ENCODE results near the gene CACNA1E. TPM values are rescaled to one million over a fixed set of nuclear protein-coding genes. Genes with fewer than 3 reads are reported as not detected.

Gene CACNA1E
- total RNA-seq, 1 experiment from 2014 or later = 0.18 TPM

- in situ Hi-C loops (cut with HindIII; ENCODE audit: low pct_unique_long_range_greater_than_20kb, low sequenced_read_pairs) = no loop called here
These were observed 197.0 kb downstream of the CACNA1E start for GRCh38 chr1:181680332-181680731.

GRCh38 chr1:181680871-181681270, 197.6 kb downstream of the CACNA1E start:
- DNase-seq (ENCODE audit: low read depth, low spot score) = no peak
- in situ Hi-C loops (cut with HindIII; ENCODE audit: low pct_unique_long_range_greater_than_20kb, low sequenced_read_pairs) = no loop called here

More at GRCh38 chr1:181680332-181680731, 197.0 kb downstream of the CACNA1E start:
- DNase-seq (ENCODE audit: low read depth, low spot score) = no peak

GRCh38 chr1:181685211-181685610, 201.9 kb downstream of the CACNA1E start:
- in situ Hi-C loops (cut with HindIII; ENCODE audit: low pct_unique_long_range_greater_than_20kb, low sequenced_read_pairs) = no loop called here
- DNase-seq (ENCODE audit: low read depth, low spot score) = no peak

- in situ Hi-C loops (cut with HindIII; ENCODE audit: low pct_unique_long_range_greater_than_20kb, low sequenced_read_pairs) = no loop called here
- DNase-seq (ENCODE audit: low read depth, low spot score) = no peak
These were observed 218.6 kb downstream of the CACNA1E start for GRCh38 chr1:181701891-181702290.

- DNase-seq (ENCODE audit: low read depth, low spot score) = no peak
- in situ Hi-C loops (cut with HindIII; ENCODE audit: low pct_unique_long_range_greater_than_20kb, low sequenced_read_pairs) = no loop called here
These were observed 221.2 kb downstream of the CACNA1E start for GRCh38 chr1:181704546-181704945.

GRCh38 chr1:181711820-181712219, 228.5 kb downstream of the CACNA1E start:
- DNase-seq (ENCODE audit: low read depth, low spot score) = no peak
- in situ Hi-C loops (cut with HindIII; ENCODE audit: low pct_unique_long_range_greater_than_20kb, low sequenced_read_pairs) = no loop called here

- no peak for DNase-seq (ENCODE audit: low read depth, low spot score)
- in situ Hi-C loops (cut with HindIII; ENCODE audit: low pct_unique_long_range_greater_than_20kb, low sequenced_read_pairs) = no loop called here
These were observed 229.4 kb downstream of the CACNA1E start for GRCh38 chr1:181712711-181713110.

GRCh38 chr1:181714428-181714827, 231.1 kb downstream of the CACNA1E start:
- DNase-seq (ENCODE audit: low read depth, low spot score) = no peak
- in situ Hi-C loops (cut with HindIII; ENCODE audit: low pct_unique_long_range_greater_than_20kb, low sequenced_read_pairs) = no loop called here

GRCh38 chr1:181718034-181718433, 234.7 kb downstream of the CACNA1E start:
- in situ Hi-C loops (cut with HindIII; ENCODE audit: low pct_unique_long_range_greater_than_20kb, low sequenced_read_pairs) = no loop called here
- no peak for DNase-seq (ENCODE audit: low read depth, low spot score)

- no peak for DNase-seq (ENCODE audit: low read depth, low spot score)
- in situ Hi-C loops (cut with HindIII; ENCODE audit: low pct_unique_long_range_greater_than_20kb, low sequenced_read_pairs) = no loop called here
These were observed 243.1 kb downstream of the CACNA1E start for GRCh38 chr1:181726320-181727012.

GRCh38 chr1:181730606-181731005, 247.3 kb downstream of the CACNA1E start:
- in situ Hi-C loops (cut with HindIII; ENCODE audit: low pct_unique_long_range_greater_than_20kb, low sequenced_read_pairs) = no loop called here
- DNase-seq (ENCODE audit: low read depth, low spot score) = no peak

GRCh38 chr1:181732218-181732990, 249.1 kb downstream of the CACNA1E start:
- no peak for DNase-seq (ENCODE audit: low read depth, low spot score)
- in situ Hi-C loops (cut with HindIII; ENCODE audit: low pct_unique_long_range_greater_than_20kb, low sequenced_read_pairs) = no loop called here

- in situ Hi-C loops (cut with HindIII; ENCODE audit: low pct_unique_long_range_greater_than_20kb, low sequenced_read_pairs) = no loop called here
- no peak for DNase-seq (ENCODE audit: low read depth, low spot score)
These were observed 250.2 kb downstream of the CACNA1E start for GRCh38 chr1:181733486-181733885.

- in situ Hi-C loops (cut with HindIII; ENCODE audit: low pct_unique_long_range_greater_than_20kb, low sequenced_read_pairs) = no loop called here
- DNase-seq (ENCODE audit: low read depth, low spot score) = peak; percentile 30
These were observed 253.7 kb downstream of the CACNA1E start for GRCh38 chr1:181737056-181737455.

- in situ Hi-C loops (cut with HindIII; ENCODE audit: low pct_unique_long_range_greater_than_20kb, low sequenced_read_pairs) = no loop called here
- no peak for DNase-seq (ENCODE audit: low read depth, low spot score)
These were observed 255.9 kb downstream of the CACNA1E start for GRCh38 chr1:181739214-181739613.

GRCh38 chr1:181742426-181742825, 259.1 kb downstream of the CACNA1E start:
- no peak for DNase-seq (ENCODE audit: low read depth, low spot score)
- in situ Hi-C loops (cut with HindIII; ENCODE audit: low pct_unique_long_range_greater_than_20kb, low sequenced_read_pairs) = no loop called here

GRCh38 chr1:181743878-181744312, 260.6 kb downstream of the CACNA1E start:
- DNase-seq (ENCODE audit: low read depth, low spot score) = no peak
- in situ Hi-C loops (cut with HindIII; ENCODE audit: low pct_unique_long_range_greater_than_20kb, low sequenced_read_pairs) = no loop called here

- DNase-seq (ENCODE audit: low read depth, low spot score) = no peak
- in situ Hi-C loops (cut with HindIII; ENCODE audit: low pct_unique_long_range_greater_than_20kb, low sequenced_read_pairs) = no loop called here
These were observed 262.9 kb downstream of the CACNA1E start for GRCh38 chr1:181746224-181746623.

GRCh38 chr1:181748013-181748412, 264.7 kb downstream of the CACNA1E start:
- no peak for DNase-seq (ENCODE audit: low read depth, low spot score)
- in situ Hi-C loops (cut with HindIII; ENCODE audit: low pct_unique_long_range_greater_than_20kb, low sequenced_read_pairs) = no loop called here

All from SK-MEL-5 (cell line).